Hindlimb muscle (tissue), 1 donor: ENCODE measurements around the gene RASD2. TPM values are rescaled to one million over a fixed set of nuclear protein-coding genes. Genes with fewer than 3 reads are reported as not detected.
"Not testable (repeated sequence)": the region's sequence is repeated elsewhere in the genome, so short reads cannot be mapped to it uniquely, and the experiment has no call there.

Source experiments
- DNase-seq: peaks from one replicate; pipeline ENCODE4 v3.0.0-alpha.2; 2013
- polyA plus RNA-seq: library from polyadenylated mRNA; unstranded; fragments of 120-200 nt; gene quantifications from one replicate; pipeline ENCODE4 v1.2.1, GENCODE V29; 2013; ENCODE audit not compliant: insufficient read length

The RASD2 gene, protein sequence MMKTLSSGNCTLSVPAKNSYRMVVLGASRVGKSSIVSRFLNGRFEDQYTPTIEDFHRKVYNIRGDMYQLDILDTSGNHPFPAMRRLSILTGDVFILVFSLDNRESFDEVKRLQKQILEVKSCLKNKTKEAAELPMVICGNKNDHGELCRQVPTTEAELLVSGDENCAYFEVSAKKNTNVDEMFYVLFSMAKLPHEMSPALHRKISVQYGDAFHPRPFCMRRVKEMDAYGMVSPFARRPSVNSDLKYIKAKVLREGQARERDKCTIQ
- 25.4 TPM for polyA plus RNA-seq

DNA sequence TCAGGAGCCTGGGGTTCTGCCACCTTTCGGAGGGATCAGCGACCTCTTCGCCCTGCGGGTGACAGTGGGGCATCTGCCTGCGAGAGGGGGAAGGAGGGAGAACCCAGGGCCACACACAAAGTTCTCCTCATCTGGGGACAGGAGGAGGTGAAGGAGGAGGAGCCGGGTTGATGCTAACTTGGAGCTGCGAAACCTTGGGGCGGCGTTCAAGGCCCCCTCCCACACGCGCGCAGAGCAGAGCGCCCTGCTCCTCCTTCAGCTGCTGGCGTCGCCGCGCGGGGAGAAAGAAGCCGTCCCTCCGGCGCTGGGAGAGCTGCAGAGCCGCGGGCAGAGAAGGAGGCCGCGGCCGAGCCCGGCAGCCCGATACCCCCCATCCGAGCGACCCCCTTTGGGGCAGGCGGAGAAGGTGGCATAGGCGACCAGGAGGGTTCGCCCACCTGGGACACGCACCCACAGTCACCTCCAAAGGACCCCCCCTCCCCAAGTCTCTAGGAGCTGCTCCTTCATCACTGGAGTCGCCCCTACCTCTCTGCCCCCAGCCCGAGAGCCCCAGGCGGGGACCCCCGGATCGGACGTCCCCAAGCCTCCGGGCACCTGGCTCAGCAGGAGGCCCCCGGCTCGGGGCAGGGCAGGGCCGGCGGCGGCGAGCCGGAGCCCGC is at the start of gene RASD2:
TSS of gene RASD2 (plus strand) at position 237 of the 659 bp plus-strand sequence. CDS start 5,979 bp downstream, outside the sequence.
- DNase-seq, result peak; percentile 20

DNA sequence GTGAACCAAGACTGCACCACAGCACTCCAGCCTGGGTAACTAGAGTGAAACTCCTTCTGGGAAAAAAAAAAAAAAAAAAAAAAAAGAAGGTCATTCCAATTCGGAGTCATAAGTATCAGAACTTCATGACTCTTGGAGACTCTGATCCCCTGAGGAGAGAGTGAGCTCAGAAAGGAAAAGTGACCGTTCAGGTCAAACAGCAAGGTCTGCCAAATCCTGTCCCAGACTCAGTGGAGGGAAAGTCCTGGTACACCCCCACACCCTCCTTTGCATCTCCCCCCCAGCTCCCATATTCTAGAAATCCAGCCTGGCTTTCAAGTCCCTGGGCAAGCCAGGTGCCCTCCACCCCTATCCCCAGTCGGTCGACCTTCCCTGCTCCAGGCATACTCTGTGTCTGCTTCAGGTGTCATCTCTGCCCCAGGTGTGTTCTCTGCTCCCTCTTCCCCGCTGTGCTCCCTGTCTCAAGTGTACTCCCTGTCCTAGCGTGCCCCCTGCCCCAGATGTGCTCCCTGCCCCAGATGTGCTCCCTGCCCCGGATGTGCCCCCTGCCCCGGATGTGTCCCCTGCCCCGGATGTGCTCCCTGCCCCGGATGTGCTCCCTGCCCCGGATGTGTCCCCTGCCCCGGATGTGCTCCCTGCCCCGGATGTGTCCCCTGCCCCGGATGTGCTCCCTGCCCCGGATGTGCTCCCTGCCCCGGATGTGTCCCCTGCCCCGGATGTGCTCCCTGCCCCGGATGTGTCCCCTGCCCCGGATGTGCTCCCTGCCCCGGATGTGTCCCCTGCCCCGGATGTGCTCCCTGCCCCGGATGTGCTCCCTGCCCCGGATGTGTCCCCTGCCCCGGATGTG is 49.3 kb upstream of the RASD2 start:
- not testable (repeated sequence) for DNase-seq

- no peak for DNase-seq
These were observed 48.7 kb upstream of the RASD2 start for GRCh38 chr22:35491908-35492380.

DNA sequence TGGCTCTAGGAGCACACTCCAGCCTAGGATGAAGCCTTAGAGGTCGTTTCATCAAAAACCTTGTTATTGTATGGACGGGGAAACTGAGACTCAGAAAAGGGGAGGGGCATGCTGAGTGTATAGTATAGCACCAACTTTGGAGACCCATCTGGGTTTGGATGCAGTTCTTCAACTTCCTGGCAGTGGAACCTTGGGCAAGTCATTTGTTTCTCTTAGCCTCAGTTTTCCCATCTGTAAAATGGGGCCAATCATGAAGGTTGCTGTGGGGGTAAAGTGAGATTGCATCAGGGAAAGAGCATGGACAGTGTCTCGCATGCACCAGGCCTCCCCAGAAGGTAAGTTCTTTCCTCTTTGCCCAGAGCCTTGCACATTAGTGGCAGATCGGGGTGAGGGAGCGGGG is 47.6 kb upstream of the RASD2 start:
- no peak for DNase-seq

DNA sequence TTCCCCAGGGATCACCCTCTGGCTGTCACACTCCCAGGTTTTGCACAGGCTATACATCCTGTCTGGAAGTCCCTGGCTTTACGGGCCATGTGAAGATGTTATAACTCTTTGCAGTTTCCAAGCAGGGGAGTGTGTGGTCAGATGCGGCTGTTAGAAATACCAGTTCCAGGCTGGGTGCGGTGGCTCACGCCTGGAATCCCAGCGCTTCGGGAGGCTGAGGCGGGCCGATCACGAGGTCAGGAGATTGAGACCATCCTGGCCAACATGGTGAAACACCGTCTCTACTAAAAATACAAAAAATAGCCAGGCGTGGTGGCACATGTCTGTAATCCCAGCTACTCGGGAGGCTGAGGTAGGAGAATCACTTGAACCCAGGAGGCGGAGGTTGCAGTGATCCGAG is 44.9 kb upstream of the RASD2 start:
- DNase-seq, result not testable (repeated sequence)

DNA sequence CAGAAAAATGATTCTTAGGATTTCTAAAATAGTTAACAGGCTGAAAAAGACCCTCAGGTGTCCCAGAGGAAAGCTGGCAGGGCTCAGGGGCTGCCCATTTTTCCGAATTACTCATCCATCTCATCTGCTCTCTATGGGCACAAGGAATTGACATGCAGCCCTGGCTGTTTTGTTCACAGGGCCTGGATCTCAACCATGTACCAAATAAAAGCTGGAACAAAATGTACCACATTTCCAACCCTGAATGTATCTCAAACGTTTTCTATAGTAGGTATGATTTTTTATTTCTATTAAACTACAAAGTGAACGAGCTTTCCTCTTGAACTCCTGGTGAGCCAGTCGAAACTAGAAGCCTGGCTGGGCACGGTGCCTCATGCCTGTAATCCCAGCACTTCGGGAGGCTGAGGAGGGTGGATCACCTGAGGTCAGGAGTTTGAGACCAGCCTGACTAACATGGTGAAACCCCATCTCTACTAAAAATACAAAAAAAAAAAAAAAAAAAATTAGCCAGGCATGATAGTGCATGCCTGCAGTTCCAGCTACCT is 43.8 kb upstream of the RASD2 start:
- DNase-seq, result no peak

GRCh38 chr22:35498026-35498800 is 42.4 kb upstream of the RASD2 start:
- no peak for DNase-seq

DNA sequence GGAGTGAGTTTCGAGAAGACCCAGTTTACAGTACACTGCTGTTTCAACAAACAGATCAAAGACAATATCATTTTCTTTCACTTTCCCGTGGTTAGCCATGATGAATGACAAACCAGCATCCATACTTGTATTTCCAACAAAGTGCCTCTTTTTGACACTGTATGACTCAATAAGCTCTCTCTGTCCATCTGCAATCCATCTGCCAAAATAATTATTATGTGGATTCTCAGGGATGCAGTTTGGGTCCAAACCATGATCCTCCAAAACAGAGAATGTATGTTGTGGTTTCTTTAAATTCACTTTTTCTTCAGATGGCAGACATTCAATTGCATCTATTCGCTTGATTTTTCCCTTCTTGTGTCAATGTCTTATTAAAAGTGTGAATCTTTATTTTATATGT is 37.8 kb upstream of the RASD2 start:
- no peak for DNase-seq

GRCh38 chr22:35505399-35506258 is 35.0 kb upstream of the RASD2 start:
- DNase-seq, result no peak

DNA sequence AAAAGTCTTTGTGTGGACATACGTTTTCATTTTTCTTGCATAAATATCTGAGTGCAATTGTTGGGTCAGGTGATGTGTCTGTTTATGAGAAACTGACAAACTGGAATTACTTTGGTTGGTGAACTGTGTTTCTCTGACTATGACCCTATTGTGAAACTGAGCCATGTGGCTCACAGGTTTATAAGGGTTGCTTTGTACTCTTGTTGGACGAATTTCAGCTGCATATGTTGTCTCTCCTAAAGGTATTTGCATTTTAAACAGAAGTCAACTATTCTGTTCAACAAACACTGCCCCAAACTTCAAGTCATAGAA is 34.4 kb upstream of the RASD2 start:
- DNase-seq, result no peak

DNA sequence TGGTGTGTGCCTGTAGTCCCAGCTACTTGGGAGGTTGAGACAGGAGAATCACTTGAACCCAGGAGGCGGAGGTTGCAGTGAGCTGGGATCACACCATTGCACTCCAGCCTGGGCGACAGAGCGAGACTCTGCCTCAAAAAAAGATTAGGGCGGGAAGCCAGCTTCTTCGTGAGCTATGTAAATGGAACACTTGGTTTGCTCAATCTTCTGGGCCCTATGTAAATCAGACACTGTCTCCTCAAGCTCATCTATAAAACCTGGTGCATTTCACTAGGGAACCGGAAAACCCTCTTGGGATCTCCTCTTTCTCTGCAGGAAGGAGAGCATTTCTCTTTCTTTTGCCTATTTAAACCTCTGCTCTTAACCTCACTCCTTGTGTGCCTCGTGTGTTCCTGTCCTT is 32.8 kb upstream of the RASD2 start:
- not testable (repeated sequence) for DNase-seq

- no peak for DNase-seq
These were observed 31.2 kb upstream of the RASD2 start for GRCh38 chr22:35509451-35509850.

GRCh38 chr22:35509960-35510359 is 30.7 kb upstream of the RASD2 start:
- DNase-seq, result no peak

DNA sequence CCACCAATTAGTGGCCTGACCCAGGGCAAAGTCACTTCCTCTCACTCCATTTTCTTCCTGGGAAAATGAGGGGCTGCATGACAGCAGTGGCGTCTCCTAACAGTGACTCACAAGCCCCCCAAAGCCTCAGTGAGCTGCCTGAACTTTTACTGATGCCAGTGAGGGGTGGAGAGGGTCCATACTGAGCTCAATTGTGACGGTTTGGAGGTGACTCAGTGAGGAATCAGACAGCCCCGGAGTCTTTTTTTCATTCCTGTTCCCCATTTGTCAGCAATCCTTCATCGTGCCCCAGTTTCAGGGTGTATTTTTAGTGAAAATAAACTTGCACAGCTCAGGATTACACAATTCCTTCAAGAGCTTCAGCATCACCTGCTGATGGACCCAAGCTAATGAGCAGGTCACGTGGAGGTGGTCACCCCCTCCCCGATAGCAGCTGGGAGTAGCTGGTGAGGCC is 30.1 kb upstream of the RASD2 start:
- DNase-seq, result no peak

- no peak for DNase-seq
These were observed 29.7 kb upstream of the RASD2 start for GRCh38 chr22:35510951-35511350.

DNA sequence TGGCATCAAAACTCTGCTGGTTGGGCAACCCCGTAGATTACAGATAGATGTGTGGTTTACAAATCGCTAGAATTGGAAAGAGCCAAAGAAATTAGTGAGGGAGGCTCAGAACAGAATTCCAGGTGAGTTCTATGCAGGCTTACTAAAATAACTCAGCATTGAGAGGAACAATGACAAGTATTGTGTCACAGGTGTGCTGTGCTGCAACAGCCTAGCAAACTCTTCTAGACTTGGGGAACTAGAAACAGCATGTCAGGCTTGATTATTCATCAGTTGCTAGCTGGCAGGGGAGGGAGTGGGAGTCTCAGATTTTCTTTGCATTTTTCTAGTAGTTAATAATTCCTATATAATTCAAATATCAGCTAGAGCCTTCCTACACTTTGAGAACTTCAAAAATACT is 26.3 kb upstream of the RASD2 start:
- DNase-seq, result no peak

GRCh38 chr22:35515952-35516351 is 24.7 kb upstream of the RASD2 start:
- DNase-seq, result not testable (repeated sequence)

GRCh38 chr22:35516723-35517122 is 23.9 kb upstream of the RASD2 start:
- no peak for DNase-seq

- no peak for DNase-seq
These were observed 23.4 kb upstream of the RASD2 start for GRCh38 chr22:35517207-35517606.

GRCh38 chr22:35517769-35518530 is 22.7 kb upstream of the RASD2 start:
- no peak for DNase-seq
